OCI-M2 (cell line): Measurements from ENCODE around the gene IL20RB.
"Not testable (repeated sequence)": the region's sequence is repeated elsewhere in the genome, so short reads cannot be mapped to it uniquely, and the experiment has no call there.

ENCODE experiments used
- DNase-seq: peaks from one replicate; lab custom pipeline; 2025; ENCODE audit not compliant: unreplicated experiment; lab: John Stamatoyannopoulos, UW

IL20RB gene

GRCh38 chr3:136943436-136943835, 14.3 kb upstream of the IL20RB start:
- no peak for DNase-seq

- no peak for DNase-seq
Measured at GRCh38 chr3:136946978-136947377, 10.8 kb upstream of the IL20RB start.

GRCh38 chr3:136947477-136947876, 10.3 kb upstream of the IL20RB start:
- DNase-seq = no peak

GRCh38 chr3:136949146-136949545, 8.6 kb upstream of the IL20RB start:
- DNase-seq = no peak

- no peak for DNase-seq
Measured at GRCh38 chr3:136949708-136950107, 8.1 kb upstream of the IL20RB start.

- no peak for DNase-seq
Measured at GRCh38 chr3:136950623-136951022, 7.2 kb upstream of the IL20RB start.

- DNase-seq = no peak
Measured at GRCh38 chr3:136952292-136952691, 5.5 kb upstream of the IL20RB start.

- DNase-seq = no peak
Measured at GRCh38 chr3:136954251-136954650, 3.5 kb upstream of the IL20RB start.

GRCh38 chr3:136954980-136955780, 2.6 kb upstream of the IL20RB start:
- no peak for DNase-seq

GRCh38 chr3:136955813-136956212, 2.0 kb upstream of the IL20RB start:
- DNase-seq = no peak

GRCh38 chr3:136956971-136957370, 812 bp upstream of the IL20RB start:
- DNase-seq = no peak

- no peak for DNase-seq
Measured at GRCh38 chr3:136958939-136959338, 1.2 kb downstream of the IL20RB start.

- DNase-seq = no peak
Measured at GRCh38 chr3:136959599-136959998, 1.8 kb downstream of the IL20RB start.

GRCh38 chr3:136960838-136961836, 3.4 kb downstream of the IL20RB start:
- DNase-seq = no peak

GRCh38 chr3:136962927-136963326, 5.1 kb downstream of the IL20RB start:
- no peak for DNase-seq

- DNase-seq = not testable (repeated sequence)
Measured at GRCh38 chr3:136969539-136969938, 11.8 kb downstream of the IL20RB start.

GRCh38 chr3:136973352-136973751, 15.6 kb downstream of the IL20RB start:
- DNase-seq = no peak

- DNase-seq = no peak
Measured at GRCh38 chr3:136974670-136975069, 16.9 kb downstream of the IL20RB start.

GRCh38 chr3:136979204-136979603, 21.4 kb downstream of the IL20RB start:
- DNase-seq = no peak

GRCh38 chr3:136979684-136980083, 21.9 kb downstream of the IL20RB start:
- no peak for DNase-seq

- DNase-seq = no peak
Measured at GRCh38 chr3:136982033-136982432, 24.2 kb downstream of the IL20RB start.
